Epidermal melanocyte (primary cell): ENCODE results near the gene DHRS9.
"Not testable (repeated sequence)": the region's sequence is repeated elsewhere in the genome, so short reads cannot be mapped to it uniquely, and the experiment has no call there.

ENCODE experiments used
- DNase-seq: peaks from one replicate; pipeline ENCODE4 v3.0.0; 2011; ENCODE audit warnings: low spot score; ENCODE audit not compliant: insufficient read length

DHRS9 gene

DNA sequence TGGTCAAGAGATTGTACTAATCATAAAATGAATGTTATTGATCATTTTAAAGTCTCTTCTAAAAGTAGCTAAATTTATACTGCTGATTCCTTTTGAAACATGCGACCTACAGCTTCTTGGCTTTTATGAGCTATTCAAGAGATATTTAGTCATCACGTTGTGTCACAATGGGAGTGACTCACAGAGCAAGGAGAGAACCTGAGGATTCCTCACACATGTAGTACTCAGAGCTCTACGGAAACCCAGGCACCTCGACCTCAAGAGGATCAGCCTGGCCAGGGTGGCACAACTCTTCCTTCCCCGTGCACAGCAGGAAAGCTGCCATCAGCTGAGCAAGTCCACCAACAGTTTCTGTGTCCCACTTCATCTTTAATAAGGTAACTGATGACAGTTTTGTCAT lies at the start of gene DHRS9:
TSS of gene DHRS9 (plus strand) at position 223 of the 400 bp plus-strand sequence. CDS start 12,019 bp downstream, outside the sequence.
- DNase-seq, result no peak

DNA sequence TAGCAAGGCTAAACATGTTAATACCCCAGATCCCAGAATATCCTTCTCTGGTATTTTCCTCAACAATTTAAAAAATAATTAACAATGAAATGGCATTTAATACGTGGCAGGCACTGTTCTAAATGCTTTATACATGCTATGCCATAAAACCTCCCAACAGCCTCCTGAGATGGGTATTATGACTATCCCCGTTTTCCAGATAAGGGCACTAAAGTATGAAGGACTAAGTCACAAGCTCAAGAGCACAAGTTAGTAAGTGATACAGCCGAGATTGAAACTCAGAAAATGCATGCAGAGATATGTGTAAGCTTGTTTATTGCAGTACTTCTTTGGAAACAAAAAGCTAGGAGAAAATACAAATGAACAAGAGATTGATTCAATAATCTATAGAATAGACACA lies 46.2 kb upstream of the DHRS9 start:
- no peak for DNase-seq

- DNase-seq, result no peak
Measured at GRCh38 chr2:169026056-169026455, 43.3 kb upstream of the DHRS9 start.

DNA sequence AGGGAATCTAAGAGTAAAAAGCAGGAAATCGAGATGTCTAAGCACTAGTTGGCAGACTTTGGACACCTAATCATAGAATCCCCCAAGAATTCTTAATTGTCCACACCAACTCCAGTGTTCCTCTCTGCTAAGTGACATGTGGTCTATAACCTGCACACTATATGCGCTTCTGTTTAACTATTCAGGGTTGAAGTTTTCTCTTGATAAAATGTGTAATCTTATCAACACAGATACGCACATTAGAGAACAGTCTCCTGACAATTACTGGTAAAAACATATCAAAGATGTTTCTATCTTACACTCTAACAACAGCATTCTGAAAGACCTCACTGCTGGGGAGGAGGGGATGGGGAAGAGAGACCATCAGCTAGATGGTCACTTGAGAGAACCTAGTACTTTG lies 42.1 kb upstream of the DHRS9 start:
- DNase-seq, result no peak

- no peak for DNase-seq
Measured at GRCh38 chr2:169029341-169029740, 40.0 kb upstream of the DHRS9 start.

DNA sequence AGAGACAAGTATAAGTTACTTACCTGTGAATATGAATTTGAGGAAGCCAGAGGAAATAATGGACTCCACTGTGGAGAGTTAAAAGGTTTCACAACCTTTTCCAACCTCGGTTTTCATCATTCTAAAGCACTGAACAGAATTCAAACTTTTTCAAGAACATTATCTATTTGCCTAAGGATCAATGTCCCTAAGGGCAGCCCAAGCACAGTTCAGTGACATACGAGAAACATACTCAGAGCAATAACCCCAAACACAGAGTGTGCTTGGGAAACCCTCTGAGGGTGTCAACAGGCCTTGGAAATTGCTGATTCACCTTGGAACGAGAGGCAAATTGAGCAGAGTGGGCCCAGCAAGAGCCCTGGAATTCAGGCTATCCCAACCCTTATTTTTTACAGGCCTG lies 38.2 kb upstream of the DHRS9 start, which contains the start of gene ABCB11:
TSS of gene ABCB11 (minus strand) at position 123 of the 400 bp plus-strand sequence. CDS start 13,199 bp downstream, outside the sequence.
- DNase-seq, result no peak

DNA sequence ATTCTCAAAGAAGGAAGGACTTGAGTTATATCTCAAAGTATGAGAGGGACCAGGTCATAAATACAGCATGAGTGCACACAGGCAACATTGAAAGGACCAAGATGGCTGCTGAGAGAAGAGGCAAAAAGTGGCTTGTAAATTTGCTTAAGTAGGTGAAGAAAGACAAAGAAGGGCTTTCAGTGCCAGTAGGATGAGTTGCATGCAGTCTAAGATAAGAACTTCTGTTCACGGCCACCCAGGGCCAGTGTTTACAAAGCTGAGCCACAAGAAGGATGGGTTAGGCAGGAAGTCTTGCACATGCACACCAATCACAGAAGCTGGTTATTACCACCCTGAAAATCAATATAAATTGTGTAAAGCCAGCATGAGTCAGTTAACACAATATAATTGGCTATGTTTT lies 35.1 kb upstream of the DHRS9 start:
- DNase-seq, result no peak

GRCh38 chr2:169034984-169035544 lies 34.3 kb upstream of the DHRS9 start:
- no peak for DNase-seq

DNA sequence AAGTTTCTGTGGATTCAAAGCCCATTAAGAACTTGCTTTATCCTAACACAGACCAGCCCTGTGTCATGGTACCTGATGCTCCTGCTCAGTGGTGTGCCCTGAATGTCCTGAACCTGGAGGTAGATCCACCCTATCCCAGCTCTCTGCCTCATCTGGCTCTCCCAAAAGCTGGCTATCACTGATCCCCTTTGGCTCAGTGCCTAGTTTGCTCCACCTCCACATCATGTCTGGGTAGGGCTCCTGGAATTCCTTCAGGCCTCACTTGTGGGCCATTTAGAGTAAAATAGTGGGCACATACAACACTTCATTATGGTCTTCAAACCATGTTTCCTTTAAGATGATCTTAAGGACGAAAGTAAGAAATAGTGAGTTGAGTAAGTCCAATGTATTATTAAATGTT lies 33.5 kb upstream of the DHRS9 start:
- no peak for DNase-seq

DNA sequence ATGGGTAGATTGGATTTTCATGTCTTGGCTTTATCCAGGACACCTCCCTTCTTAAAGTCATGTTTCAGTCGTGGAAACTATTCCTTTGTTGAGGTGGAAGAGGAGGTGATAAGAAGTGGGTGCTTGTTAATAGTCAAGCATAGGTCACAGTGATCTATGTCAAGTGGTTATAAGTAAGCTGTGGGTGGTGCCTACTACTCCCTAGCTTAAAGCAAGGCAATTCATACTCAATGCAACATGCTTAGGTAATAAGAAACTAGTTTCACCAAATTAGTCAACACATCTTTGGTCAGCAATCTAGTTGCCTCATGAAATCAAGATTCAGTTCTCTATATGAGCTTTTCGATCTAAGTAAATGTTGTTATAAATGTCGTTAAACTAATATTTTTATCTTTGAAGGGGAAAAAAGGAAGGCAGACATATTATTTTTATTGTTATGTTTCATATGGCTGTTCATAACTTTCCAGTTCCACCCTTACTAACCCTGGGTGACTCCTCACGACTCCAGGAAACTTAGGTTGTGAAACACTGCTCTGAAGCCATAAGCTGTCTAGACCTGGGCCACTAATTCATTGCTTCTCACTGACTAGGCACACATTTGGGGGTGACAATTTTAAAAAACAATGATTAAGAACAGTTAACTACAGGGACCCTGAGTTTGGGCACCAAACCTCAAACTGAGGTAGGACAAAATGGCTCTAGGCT lies 32.5 kb upstream of the DHRS9 start:
- no peak for DNase-seq

- DNase-seq, result no peak
Measured at GRCh38 chr2:169038338-169038757, 31.0 kb upstream of the DHRS9 start.

GRCh38 chr2:169039702-169040101 lies 29.7 kb upstream of the DHRS9 start:
- DNase-seq, result no peak

DNA sequence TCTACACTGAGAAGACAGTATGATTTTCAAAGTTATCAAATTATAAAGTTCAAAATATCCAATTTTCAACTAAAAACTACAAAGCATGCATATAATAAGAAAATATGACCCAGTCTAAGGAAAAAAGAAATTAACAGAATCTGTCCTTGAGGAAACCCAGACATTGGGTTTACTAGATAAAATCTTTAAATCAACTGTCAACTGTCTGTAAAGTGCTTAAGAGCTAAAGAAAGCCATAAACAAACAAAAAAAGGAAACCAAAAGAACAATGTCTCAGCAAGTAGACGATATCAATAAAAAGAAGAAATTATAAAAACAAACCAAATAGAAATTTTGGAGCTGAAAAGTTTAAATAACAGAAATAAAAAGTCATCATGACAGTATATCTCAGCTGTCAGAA lies 27.8 kb upstream of the DHRS9 start:
- no peak for DNase-seq

DNA sequence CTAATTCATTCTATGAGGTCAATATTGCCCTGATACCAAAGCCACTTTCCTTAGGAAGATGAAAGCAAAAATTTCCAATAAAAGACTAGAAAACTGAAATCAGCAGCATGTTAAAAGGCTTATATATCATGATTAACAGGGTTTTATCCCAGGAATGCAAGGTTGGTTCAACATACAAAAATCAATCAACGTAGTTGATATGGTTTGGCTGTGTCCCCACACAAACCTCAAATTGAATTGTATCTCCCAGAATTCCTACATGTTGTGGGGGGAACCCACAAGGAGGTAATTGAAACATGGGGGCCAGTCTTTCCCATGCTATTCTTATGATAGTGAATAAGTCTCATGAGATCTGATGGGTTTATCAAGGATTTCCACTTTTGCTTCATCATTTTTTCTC lies 26.5 kb upstream of the DHRS9 start:
- no peak for DNase-seq

- DNase-seq, result no peak
Measured at GRCh38 chr2:169046440-169047151, 22.8 kb upstream of the DHRS9 start.

DNA sequence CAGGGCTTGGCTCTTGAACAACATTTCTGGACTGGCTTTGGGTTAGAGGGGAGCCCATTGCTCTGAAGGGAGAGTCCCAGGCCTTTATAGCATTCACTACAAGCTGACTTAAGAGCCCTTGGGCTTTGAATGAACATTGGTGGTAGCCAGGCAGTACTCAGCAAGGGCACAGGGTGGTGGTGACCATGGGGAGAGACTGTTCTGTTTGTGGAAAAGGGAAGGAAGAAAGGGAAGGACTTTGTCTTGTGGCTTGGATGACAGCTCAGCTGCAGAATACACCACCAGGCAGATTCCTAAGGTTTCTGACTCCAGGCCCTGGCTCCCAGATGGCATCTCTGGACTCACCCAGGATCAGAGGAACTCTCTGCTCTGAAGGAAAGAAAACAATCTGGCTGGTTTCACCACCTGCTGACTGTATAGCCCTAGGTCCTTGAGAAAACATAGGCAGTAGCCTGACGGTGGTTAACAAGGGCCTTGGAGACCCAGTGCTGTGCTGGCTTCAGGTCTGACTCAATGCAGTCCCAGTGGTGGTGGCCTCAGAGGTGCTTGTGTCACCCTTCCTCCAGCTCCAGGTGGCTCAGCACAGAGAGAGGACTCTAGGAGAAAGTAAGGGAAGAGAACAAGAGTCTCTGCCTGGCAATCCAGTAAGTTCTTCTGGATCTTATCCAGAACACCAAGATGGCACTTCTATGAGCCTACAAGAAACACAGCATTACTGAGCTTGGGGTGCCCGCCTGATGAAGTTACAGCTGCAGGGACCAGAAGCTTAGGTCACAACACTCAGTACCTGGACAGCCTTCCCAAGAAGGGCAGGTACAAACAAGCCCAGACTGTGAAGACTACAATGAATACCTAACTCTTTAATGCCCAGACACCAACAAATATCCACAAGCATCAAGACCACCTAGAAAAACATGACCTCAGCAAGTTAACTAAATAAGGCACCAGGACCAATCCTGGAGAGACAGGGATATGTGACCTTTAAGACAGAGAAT lies 21.8 kb upstream of the DHRS9 start:
- no peak for DNase-seq

- no peak for DNase-seq
Measured at GRCh38 chr2:169049142-169049541, 20.2 kb upstream of the DHRS9 start.

GRCh38 chr2:169050476-169051240 lies 18.7 kb upstream of the DHRS9 start:
- no peak for DNase-seq

- DNase-seq, result not testable (repeated sequence)
Measured at GRCh38 chr2:169054575-169054974, 14.8 kb upstream of the DHRS9 start.

DNA sequence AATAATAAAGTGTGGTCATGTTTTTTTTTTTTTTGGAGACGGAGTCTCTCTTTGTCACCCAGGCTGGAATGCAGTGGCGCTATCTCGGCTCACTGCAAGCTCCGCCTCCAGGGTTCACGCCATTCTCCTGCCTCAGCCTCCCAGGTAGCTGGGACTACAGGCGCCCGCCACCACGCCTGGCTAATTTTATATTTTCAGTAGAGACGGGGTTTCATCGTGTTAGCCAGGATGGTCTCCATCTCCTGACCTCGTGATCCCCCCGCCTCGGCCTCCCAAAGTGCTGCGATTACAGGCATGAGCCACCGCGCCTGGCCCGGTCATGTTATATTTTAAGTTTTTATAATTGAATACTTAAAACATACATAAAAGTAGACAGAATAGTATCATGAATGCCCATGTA lies 5.2 kb upstream of the DHRS9 start:
- not testable (repeated sequence) for DNase-seq

DNA sequence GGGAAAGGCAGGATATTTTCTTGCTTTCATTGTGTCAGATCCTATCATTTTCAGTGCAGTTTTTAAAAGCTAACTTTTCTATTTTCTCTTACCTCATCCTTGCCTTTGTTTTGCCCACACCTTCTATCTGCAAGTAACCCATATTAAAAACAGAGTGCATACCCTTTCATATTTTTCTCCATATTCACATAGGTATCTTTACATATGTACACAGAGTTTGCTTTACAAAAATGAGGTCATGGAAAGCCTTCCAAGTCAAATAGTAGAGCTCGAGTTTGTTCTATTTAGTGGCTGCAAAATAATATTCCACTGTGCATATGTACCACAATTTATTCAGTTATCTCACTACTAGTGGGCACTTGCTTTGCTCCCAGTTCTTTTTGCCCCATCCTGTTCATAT lies 3.9 kb upstream of the DHRS9 start:
- no peak for DNase-seq
